ENCODE results near the gene TCEA3. TPM values are rescaled to one million over a fixed set of nuclear protein-coding genes. Genes with fewer than 3 reads are reported as not detected.

Gene TCEA3
- total RNA-seq, 3 donors from 2014 or later, result 95.7 to 200 (median 125) TPM

- Histone ChIP-seq H3K9me3 (no peaks in the 10 kb centered on the region), H3K4me3 (no peak overlapping the region), H3K4me1 (ENCODE audit: low read depth) (peaks cover 27% of the 10 kb centered on the region), H3K36me3 (ENCODE audit: low read depth) (no peaks in the 10 kb centered on the region)
- ATAC-seq (peak; percentile 62), DNase-seq (peak; percentile 61 to 78 (median 66))
- intact Hi-C loops (cut with DNase I, micrococcal nuclease), result no loop called here
- no peak for TF ChIP-seq CTCF (IDR thresholded peaks at IDR 0.05)
Measured at GRCh38 chr1:23402286-23403037, 22.1 kb downstream of the TCEA3 start.

DNA sequence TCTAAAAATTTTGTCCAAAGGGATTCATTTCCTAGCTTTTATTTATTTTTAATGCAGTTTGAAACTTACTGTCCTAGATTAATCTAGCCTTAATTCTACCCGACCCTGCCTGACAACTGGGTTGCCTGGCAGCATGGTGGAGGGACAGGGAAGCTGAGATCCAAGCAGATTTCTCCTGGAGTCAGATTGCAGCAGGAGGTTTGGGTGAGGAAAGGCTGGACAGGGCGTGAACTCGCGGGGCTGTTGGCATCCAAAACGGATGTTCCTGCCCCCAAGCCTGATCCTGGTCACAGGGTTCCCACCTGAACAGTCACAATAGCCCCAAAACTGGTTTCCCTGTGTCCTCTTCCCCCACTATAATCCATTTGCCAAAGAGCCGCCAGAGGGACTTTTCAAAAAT is 23.2 kb downstream of the TCEA3 start:
- no peak for DNase-seq
- H3K4me3 ChIP-seq, result no peak overlapping the region
- H3K4me1 ChIP-seq (ENCODE audit: low read depth), result peaks cover 27% of the 10 kb centered on the region
- no peak for TF ChIP-seq CTCF (IDR thresholded peaks at IDR 0.05)
- no peak for ATAC-seq
- intact Hi-C loops (cut with DNase I, micrococcal nuclease), result no loop called here
- H3K36me3 ChIP-seq (ENCODE audit: low read depth), result no peaks in the 10 kb centered on the region
- H3K9me3 ChIP-seq, result no peaks in the 10 kb centered on the region

GRCh38 chr1:23400324-23401114 is 24.0 kb downstream of the TCEA3 start:
- ATAC-seq, result no peak
- DNase-seq, result no peak
- Histone ChIP-seq H3K4me1 (ENCODE audit: low read depth) (peaks cover 27% of the 10 kb centered on the region), H3K36me3 (ENCODE audit: low read depth) (no peaks in the 10 kb centered on the region), H3K4me3 (no peak overlapping the region), H3K9me3 (no peaks in the 10 kb centered on the region)
- intact Hi-C loops (cut with DNase I, micrococcal nuclease), result no loop called here
- no peak for TF ChIP-seq CTCF (IDR thresholded peaks at IDR 0.05)

DNA sequence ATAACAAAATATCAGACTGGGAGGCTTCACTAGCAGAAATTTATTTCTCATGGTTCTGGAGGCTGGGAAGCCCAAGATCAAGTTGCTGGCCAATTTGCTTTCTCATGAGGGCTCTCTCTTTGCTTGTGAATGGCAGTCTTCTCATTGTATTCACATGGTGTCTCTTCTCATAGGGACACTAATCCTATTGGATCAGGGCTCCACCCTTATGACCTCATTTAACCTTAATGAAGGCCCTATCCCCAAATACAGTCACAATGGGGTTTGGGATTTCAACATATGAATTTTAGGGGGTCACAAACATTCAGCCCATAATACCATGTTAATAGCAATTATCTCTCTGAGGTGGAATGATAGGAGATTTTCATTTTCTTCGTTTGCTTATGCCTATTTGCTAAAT is 25.3 kb downstream of the TCEA3 start:
- no peak for DNase-seq
- Histone ChIP-seq H3K9me3 (no peaks in the 10 kb centered on the region), H3K36me3 (ENCODE audit: low read depth) (no peaks in the 10 kb centered on the region), H3K4me1 (ENCODE audit: low read depth) (peaks cover 22% of the 10 kb centered on the region), H3K4me3 (no peak overlapping the region)
- intact Hi-C loops (cut with DNase I, micrococcal nuclease), result no loop called here
- no peak for ATAC-seq
- TF ChIP-seq CTCF (IDR thresholded peaks at IDR 0.05), result no peak

DNA sequence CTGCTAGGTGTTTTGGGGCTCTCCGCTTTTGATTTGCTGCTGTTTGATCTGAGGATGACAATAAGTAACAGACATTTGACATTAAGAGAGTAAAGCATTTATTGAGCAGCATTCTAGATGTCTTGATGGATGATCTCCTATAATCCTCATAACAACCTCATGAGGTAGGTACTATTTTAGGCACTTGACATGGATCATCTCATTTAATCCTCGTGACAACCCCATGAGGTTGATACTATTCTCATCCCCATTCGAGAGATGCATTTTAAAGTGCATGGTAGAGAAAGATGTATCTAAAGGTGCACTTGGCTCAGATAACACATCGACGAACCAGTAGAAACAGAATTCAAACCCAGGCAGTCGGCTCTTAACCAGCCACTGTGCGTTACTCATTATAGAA is 26.6 kb downstream of the TCEA3 start:
- DNase-seq (no peak), ATAC-seq (no peak)
- H3K36me3 ChIP-seq (ENCODE audit: low read depth), result peaks cover 2% of the 10 kb centered on the region
- intact Hi-C loops (cut with DNase I, micrococcal nuclease), result no loop called here
- no peak for TF ChIP-seq CTCF (IDR thresholded peaks at IDR 0.05)
- no peak overlapping the region for H3K4me3 ChIP-seq
- peaks cover 9% of the 10 kb centered on the region for H3K4me1 ChIP-seq (ENCODE audit: low read depth)
- H3K9me3 ChIP-seq, result no peaks in the 10 kb centered on the region
